ENCODE results near the gene KRTAP10-7.
"Not testable (repeated sequence)": the region's sequence is repeated elsewhere in the genome, so short reads cannot be mapped to it uniquely, and the experiment has no call there.

Gene KRTAP10-7

DNA sequence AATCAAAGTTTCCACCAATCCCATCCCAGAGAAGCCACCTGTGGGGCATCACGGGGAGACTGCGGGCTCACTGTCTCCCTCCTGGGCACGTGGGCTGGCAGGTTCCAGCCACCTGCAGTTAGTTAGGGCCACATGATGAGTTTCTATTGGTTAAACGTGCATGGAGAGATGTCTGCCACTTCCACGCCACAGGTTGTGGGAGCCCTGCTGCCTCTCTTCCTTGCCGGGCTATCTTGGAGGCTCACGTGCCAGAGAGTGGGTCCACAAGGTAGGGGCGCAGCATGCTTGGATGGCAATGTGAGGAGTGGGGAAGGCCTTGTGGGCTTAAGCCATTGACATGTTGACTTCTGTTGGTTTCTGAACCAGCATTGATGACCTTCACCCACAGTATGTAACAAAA lies 3.5 kb downstream of the KRTAP10-7 start:
- H3K9ac ChIP-seq (ENCODE audit: low read length), result no peak overlapping the region
- H3K27ac ChIP-seq (ENCODE audit: low read depth, low read length), result no peak overlapping the region
- TF ChIP-seq CTCF (IDR thresholded peaks at IDR 0.05; ENCODE audit: insufficient read depth, low read length, poor library complexity, severe bottlenecking) (no peak), EZH2phosphoT487 (conservative IDR thresholded peaks at IDR 0.05; ENCODE audit: low read length) (no peak)
- H3K79me2 ChIP-seq (ENCODE audit: insufficient read depth, low read length), result no peaks in the 10 kb centered on the region
- no peaks in the 10 kb centered on the region for H3K9me3 ChIP-seq (ENCODE audit: insufficient read depth, low read length)
- H3K36me3 ChIP-seq (ENCODE audit: low read length), result no peaks in the 10 kb centered on the region
- no peaks in the 10 kb centered on the region for H3K9me2 ChIP-seq (replicated peaks; ENCODE audit: insufficient read depth, low read length)
- no peak overlapping the region for H2AFZ ChIP-seq (ENCODE audit: low read depth, low read length, severe bottlenecking)
- H3K4me2 ChIP-seq (ENCODE audit: low read depth, low read length, poor library complexity, severe bottlenecking), result no peak overlapping the region
- no peaks in the 10 kb centered on the region for H4K20me1 ChIP-seq (ENCODE audit: low read depth, low read length)
- H3K4me3 ChIP-seq (ENCODE audit: insufficient read depth, low read length, poor library complexity, severe bottlenecking), result no peak overlapping the region
- no peaks in the 10 kb centered on the region for H3F3A ChIP-seq (ENCODE audit: insufficient read depth)
- H3K27me3 ChIP-seq (ENCODE audit: low read length), result no peaks in the 10 kb centered on the region

DNA sequence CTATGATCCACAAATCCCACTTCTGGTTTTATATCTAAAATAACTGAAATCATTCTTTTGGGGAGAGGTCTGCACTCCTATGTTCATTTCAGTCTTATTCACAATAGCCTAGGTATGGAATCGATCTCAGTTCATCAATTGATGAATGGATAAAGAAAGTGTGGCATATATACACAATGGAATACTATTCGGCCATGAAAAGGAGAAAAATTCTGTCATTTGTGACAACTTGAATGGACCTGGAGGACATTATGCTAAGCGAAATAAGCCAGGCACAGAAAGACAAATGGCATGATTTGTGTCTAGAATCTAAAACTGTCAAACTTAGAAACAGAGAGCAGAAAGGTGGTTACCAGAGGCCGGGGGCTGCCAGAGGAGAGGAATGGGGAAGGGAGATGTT lies 6.1 kb downstream of the KRTAP10-7 start:
- Histone ChIP-seq H2AFZ (ENCODE audit: low read depth, low read length, severe bottlenecking) (no peak overlapping the region), H3K27ac (ENCODE audit: low read depth, low read length) (no peak overlapping the region), H3K4me2 (ENCODE audit: low read depth, low read length, poor library complexity, severe bottlenecking) (no peak overlapping the region), H3K79me2 (ENCODE audit: insufficient read depth, low read length) (no peaks in the 10 kb centered on the region), H4K20me1 (ENCODE audit: low read depth, low read length) (no peaks in the 10 kb centered on the region), H3K9ac (ENCODE audit: low read length) (no peak overlapping the region), H3K27me3 (ENCODE audit: low read length) (no peaks in the 10 kb centered on the region), H3K4me3 (ENCODE audit: insufficient read depth, low read length, poor library complexity, severe bottlenecking) (no peak overlapping the region), H3F3A (ENCODE audit: insufficient read depth) (no peaks in the 10 kb centered on the region), H3K36me3 (ENCODE audit: low read length) (no peaks in the 10 kb centered on the region), H3K9me3 (ENCODE audit: insufficient read depth, low read length) (no peaks in the 10 kb centered on the region), H3K9me2 (replicated peaks; ENCODE audit: insufficient read depth, low read length) (no peaks in the 10 kb centered on the region)
- no peak for TF ChIP-seq EZH2phosphoT487 (conservative IDR thresholded peaks at IDR 0.05; ENCODE audit: low read length)
- no peak for TF ChIP-seq CTCF (IDR thresholded peaks at IDR 0.05; ENCODE audit: insufficient read depth, low read length, poor library complexity, severe bottlenecking)

DNA sequence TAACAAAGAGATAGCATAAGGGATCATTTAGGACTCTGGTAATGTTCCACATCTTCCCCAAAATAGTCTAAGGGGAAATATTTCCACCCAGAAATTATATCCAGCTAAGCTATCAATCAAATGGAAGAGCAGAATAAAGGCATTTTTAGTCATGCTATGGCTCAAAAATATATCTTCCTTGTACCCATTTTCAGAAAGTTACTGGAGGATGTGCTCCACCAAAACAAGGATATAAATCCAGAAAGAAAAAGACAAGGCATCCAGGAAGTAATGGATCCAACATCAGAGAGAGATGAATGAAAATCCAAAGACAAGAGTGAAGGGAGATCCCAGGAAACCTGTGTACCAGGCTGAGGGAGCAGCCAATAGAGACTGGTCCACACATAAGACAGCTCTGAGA lies 8.8 kb downstream of the KRTAP10-7 start:
- Histone ChIP-seq H3K9ac (ENCODE audit: low read length) (no peak overlapping the region), H3K4me3 (ENCODE audit: insufficient read depth, low read length, poor library complexity, severe bottlenecking) (no peak overlapping the region), H3K4me2 (ENCODE audit: low read depth, low read length, poor library complexity, severe bottlenecking) (no peak overlapping the region), H3K27ac (ENCODE audit: low read depth, low read length) (no peak overlapping the region), H3F3A (ENCODE audit: insufficient read depth) (no peaks in the 10 kb centered on the region), H3K9me2 (replicated peaks; ENCODE audit: insufficient read depth, low read length) (no peaks in the 10 kb centered on the region), H3K9me3 (ENCODE audit: insufficient read depth, low read length) (no peaks in the 10 kb centered on the region), H3K27me3 (ENCODE audit: low read length) (no peaks in the 10 kb centered on the region), H3K36me3 (ENCODE audit: low read length) (no peaks in the 10 kb centered on the region), H3K79me2 (ENCODE audit: insufficient read depth, low read length) (no peaks in the 10 kb centered on the region), H4K20me1 (ENCODE audit: low read depth, low read length) (no peaks in the 10 kb centered on the region), H2AFZ (ENCODE audit: low read depth, low read length, severe bottlenecking) (no peak overlapping the region)
- TF ChIP-seq EZH2phosphoT487 (conservative IDR thresholded peaks at IDR 0.05; ENCODE audit: low read length) (no peak), CTCF (IDR thresholded peaks at IDR 0.05; ENCODE audit: insufficient read depth, low read length, poor library complexity, severe bottlenecking) (no peak)

DNA sequence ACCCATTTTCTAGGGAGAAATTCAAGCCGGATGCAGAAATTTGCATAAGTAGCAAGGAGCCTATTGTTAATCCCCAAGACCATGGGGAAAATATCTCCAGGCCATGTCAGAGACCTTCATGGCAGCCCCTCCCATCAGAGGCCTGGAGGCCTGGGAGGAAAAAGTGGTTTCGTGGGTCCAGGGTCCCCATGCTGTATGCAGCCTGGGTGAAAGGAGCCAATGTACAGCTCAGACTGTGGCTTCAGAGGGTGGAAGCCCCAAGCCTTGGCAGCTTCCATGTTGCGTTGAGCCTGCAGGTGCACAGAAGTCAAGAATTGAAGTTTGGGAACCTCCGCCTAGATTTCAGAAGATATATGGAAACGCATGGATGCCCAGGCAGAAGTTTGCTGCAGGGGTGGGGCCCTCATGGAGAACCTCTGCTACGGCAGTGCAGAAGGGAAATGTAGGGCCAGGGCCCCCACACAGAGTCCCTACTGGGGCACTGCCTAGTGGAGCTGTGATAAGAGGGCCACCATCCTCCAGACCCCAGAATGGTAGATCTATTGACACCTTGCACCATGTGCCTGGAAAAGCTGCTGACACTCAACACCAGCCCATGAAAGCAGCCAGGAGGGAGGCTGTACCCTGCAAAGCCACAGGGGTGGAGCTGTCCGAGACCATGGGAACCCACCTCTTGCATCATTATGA lies 9.9 kb downstream of the KRTAP10-7 start:
- not testable (repeated sequence) for H3K9me2 ChIP-seq (replicated peaks; ENCODE audit: insufficient read depth, low read length); H3K79me2 ChIP-seq (ENCODE audit: insufficient read depth, low read length); H4K20me1 ChIP-seq (ENCODE audit: low read depth, low read length); H3K4me3 ChIP-seq (ENCODE audit: insufficient read depth, low read length, poor library complexity, severe bottlenecking); H3K27ac ChIP-seq (ENCODE audit: low read depth, low read length); H3K9ac ChIP-seq (ENCODE audit: low read length); H3K27me3 ChIP-seq (ENCODE audit: low read length); H3F3A ChIP-seq (ENCODE audit: insufficient read depth); H3K9me3 ChIP-seq (ENCODE audit: insufficient read depth, low read length); H3K36me3 ChIP-seq (ENCODE audit: low read length); H2AFZ ChIP-seq (ENCODE audit: low read depth, low read length, severe bottlenecking); H3K4me2 ChIP-seq (ENCODE audit: low read depth, low read length, poor library complexity, severe bottlenecking)
